AG04450 (cell line): Measurements from ENCODE around the gene SGSM2. TPM values are rescaled to one million over a fixed set of nuclear protein-coding genes. Genes with fewer than 3 reads are reported as not detected.

Experiments
- CTCF ChIA-PET: fragments of 300-600, 350-600 bp; formaldehyde crosslinking; extraction: SDS; loops from one replicate; lab custom pipeline; 2022; ENCODE audit warnings: antibody characterized with exemption, inconsistent platforms; lab: Charles Lee
- POLR2A ChIA-PET: fragments of 350-600 bp; formaldehyde crosslinking; extraction: SDS; loops from one replicate; lab custom pipeline; 2021; ENCODE audit warnings: antibody characterized with exemption, inconsistent platforms; lab: Yijun Ruan, JAX
- DNase-seq: peaks from one replicate; pipeline ENCODE4 v3.0.0-alpha.2; 2011; ENCODE audit warnings: low read depth, low spot score
- H3K27ac ChIP-seq: one replicate; pipeline ENCODE4 v1.5.1; 2012; ENCODE audit warnings: low read depth, low read length, control low read depth
- H3K27me3 ChIP-seq: one replicate; pipeline ENCODE4 v1.6.0; 2012; ENCODE audit warnings: low read length; ENCODE audit not compliant: control insufficient read depth, insufficient read depth
- H3K4me3 ChIP-seq: 2 replicates; pipeline ENCODE4 v1.5.1; 2011; ENCODE audit warnings: mild to moderate bottlenecking, low read depth, low read length, control low read depth
- H3K9me3 ChIP-seq: 2 replicates; pipeline ENCODE4 v1.5.1; 2012; ENCODE audit warnings: low read length; ENCODE audit not compliant: control insufficient read depth, insufficient read depth
- CTCF ChIP-seq: IDR thresholded peaks from 2 replicates; pipeline ENCODE4 v1.5.1; 2011; ENCODE audit warnings: low read depth, low read length, control low read depth, inconsistent platforms
- polyA plus RNA-seq: library from polyadenylated mRNA; depleted of rRNA; stranded (reverse); fragments of >200 nt; gene quantifications from 2 replicates; pipeline ENCODE4 v1.2.3, GENCODE V29; 2011

SGSM2 gene
- polyA plus RNA-seq, 1 experiment: 19.7 TPM

GRCh38 chr17:2343421-2343820 lies 6.1 kb downstream of the SGSM2 start:
- DNase-seq: no peak
- CTCF ChIA-PET: interaction anchor here (1.5 kb wide), 1 partner anchor 10 kb away, joined by 6 read pairs; no protein-coding TSS in a partner anchor
- Histone ChIP-seq H3K27me3 (no peaks in the 10 kb centered on the region), H3K4me3 (no peak overlapping the region), H3K9me3 (0 out of 2 replicates have a peak, but pooled peaks cover 3% of the 10 kb centered on the region), H3K27ac (no peak overlapping the region)
- POLR2A ChIA-PET: no interaction called here
- no peak for TF ChIP-seq CTCF

- no peaks in the 10 kb centered on the region for H3K27me3 ChIP-seq
- H3K27ac ChIP-seq: no peak overlapping the region
- TF ChIP-seq CTCF: no peak
- DNase-seq: no peak
- H3K9me3 ChIP-seq: 0 out of 2 replicates have a peak, but pooled peaks cover 2% of the 10 kb centered on the region
- H3K4me3 ChIP-seq: no peak overlapping the region
- ChIA-PET POLR2A (interaction anchor here (0.6 kb wide), 1 partner anchor 278 kb away, joined by 12 read pairs; no protein-coding TSS in a partner anchor), CTCF (interaction anchor here (0.6 kb wide), 1 partner anchor 8 kb away, joined by 4 read pairs; no protein-coding TSS in a partner anchor)
These were observed 7.2 kb downstream of the SGSM2 start for GRCh38 chr17:2344528-2344927.

GRCh38 chr17:2346475-2346874 lies 9.2 kb downstream of the SGSM2 start:
- H3K27me3 ChIP-seq: no peaks in the 10 kb centered on the region
- ChIA-PET CTCF (no interaction called here), POLR2A (no interaction called here)
- no peaks in the 10 kb centered on the region for H3K9me3 ChIP-seq
- TF ChIP-seq CTCF: no peak
- H3K27ac ChIP-seq: no peak overlapping the region
- DNase-seq: no peak
- no peak overlapping the region for H3K4me3 ChIP-seq

- POLR2A ChIA-PET: interaction anchor here (0.5 to 1.4 kb wide), 6 partner anchors 10 to 45 kb away, joined by 3 to 7 read pairs (median 4); partner anchors contain the start of genes SMG6, SRR and TSR1
- peak; percentile 72 for DNase-seq
These were observed 10.7 kb downstream of the SGSM2 start for GRCh38 chr17:2347805-2348685.

More at GRCh38 chr17:2347805-2348685, 10.7 kb downstream of the SGSM2 start:
- no peak for TF ChIP-seq CTCF
- Histone ChIP-seq H3K27ac (peak overlapping the region; percentile 43), H3K4me3 (no peak overlapping the region), H3K27me3 (no peaks in the 10 kb centered on the region), H3K9me3 (no peaks in the 10 kb centered on the region)
- CTCF ChIA-PET: interaction anchor here (1.4 to 1.8 kb wide), 2 partner anchors 34 to 68 kb away, joined by 5 to 11 read pairs; no protein-coding TSS in a partner anchor
